D721Med (cell line): Measurements from ENCODE around the gene SPTBN5.

Source experiments
- DNase-seq: peaks from one replicate; pipeline ENCODE4 v3.0.0; 2011; ENCODE audit warnings: low spot score; ENCODE audit not compliant: insufficient read length
- FAIRE-seq: peaks from 2 replicates; lab custom pipeline; 2011; peaks lifted over from hg19 to GRCh38; lab: Jason Lieb, UNC
- TF ChIP-seq, protein P1 (sequence below): IDR thresholded peaks from 2 replicates; pipeline ENCODE4 v1.5.1; 2012; ENCODE audit warnings: mild to moderate bottlenecking, control low read depth; ENCODE audit not compliant: insufficient read depth; ENCODE audit errors: missing control alignments

The SPTBN5 gene

DNA sequence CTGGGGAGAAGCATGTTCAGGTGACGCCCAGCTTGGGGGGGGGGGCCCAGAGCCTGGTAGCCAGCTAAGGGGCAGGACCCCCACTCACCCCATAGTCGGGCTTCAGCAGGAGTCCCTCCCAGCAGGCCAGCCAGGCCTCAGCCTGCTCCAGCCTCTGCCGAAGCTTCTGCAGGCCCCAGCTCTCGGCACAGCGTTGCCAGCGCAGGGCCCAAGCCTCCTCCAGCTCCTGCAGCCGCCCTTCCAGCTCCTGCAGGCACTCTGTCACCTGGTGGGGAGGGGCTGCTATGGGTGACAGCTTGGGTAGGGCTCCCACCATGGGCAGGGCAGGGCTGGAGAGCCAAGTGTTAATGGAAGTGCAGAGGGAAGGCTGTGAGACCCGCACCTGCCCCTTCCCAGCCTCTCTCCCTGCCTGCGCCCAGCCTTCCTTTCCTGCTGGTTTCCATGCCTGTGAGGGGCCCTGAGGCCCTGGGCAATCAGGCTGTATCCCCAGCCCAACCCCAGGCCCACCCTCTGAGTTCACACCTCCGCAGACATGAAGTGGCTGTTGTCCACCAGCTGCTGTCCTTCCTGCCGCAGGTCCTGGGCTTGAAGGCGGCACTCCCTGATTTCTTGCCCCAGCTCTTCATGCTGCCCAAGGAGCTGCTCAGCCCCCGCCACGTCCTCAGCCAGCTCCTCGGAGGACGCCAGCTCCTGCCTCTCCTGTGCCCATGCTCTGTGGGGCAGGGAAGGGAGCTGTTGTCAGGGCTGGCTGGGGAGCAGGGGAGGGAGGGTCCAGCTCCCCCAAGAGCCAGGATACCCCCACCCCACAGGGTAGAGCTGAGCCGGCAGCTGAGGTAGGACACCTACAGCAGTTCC lies 40.9 kb downstream of the SPTBN5 start:
- DNase-seq: no peak
- TF ChIP-seq, protein P1, sequence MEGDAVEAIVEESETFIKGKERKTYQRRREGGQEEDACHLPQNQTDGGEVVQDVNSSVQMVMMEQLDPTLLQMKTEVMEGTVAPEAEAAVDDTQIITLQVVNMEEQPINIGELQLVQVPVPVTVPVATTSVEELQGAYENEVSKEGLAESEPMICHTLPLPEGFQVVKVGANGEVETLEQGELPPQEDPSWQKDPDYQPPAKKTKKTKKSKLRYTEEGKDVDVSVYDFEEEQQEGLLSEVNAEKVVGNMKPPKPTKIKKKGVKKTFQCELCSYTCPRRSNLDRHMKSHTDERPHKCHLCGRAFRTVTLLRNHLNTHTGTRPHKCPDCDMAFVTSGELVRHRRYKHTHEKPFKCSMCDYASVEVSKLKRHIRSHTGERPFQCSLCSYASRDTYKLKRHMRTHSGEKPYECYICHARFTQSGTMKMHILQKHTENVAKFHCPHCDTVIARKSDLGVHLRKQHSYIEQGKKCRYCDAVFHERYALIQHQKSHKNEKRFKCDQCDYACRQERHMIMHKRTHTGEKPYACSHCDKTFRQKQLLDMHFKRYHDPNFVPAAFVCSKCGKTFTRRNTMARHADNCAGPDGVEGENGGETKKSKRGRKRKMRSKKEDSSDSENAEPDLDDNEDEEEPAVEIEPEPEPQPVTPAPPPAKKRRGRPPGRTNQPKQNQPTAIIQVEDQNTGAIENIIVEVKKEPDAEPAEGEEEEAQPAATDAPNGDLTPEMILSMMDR: no peak
- no peak for FAIRE-seq

DNA sequence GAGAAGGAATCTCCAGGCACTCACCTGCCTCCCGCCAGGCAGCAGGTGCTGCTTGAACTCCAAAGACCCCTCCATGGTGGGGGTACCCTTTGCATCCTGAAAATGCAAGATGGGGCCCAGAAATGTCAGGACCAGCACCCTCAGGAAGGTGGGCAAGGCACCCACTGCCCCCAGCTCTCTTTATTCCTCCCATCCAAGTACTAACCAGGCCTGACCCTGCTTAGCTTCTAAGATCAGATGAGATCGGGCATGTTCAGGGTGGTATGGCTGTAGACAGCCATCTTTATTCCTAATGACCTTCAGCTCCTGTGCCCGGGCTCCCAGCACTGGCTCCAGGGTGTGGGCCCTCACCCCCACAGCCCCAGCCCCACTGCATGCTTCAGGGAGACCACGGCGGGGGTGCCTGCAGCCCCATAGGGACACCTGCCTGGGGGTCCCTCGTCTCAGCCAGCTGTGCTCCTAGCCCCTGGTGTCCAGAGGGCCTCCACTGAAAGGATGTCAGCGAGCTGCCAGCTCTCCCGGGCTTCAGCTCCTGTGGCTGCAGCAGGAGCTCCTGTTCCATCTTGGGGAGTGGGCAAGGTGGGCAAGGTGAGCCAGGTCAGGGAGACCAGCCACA lies 42.0 kb downstream of the SPTBN5 start:
- TF ChIP-seq, protein P1: no peak
- FAIRE-seq: no peak

DNA sequence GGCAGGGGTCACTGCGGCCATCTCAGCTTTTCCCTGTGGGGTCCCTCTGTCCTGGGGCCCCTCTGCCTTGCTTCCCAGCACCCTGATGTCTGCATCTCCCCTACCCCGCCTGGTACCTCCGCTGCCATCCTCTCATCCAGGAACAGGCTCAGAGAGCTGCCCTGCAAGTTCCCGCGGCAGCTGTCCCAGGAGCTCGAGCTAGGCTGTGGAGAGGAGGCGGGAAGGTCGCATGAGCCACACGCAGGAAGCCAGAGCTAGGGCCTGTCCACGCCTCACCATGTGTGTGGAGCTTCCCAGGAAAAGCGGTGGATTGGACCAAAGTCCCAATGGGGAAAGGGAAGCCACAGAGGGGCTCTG lies 42.7 kb downstream of the SPTBN5 start:
- DNase-seq (no peak), FAIRE-seq (no peak)
- TF ChIP-seq, protein P1: no peak

More for the DNA sequence above, 42.0 kb downstream of the SPTBN5 start:
- no peak for DNase-seq

DNA sequence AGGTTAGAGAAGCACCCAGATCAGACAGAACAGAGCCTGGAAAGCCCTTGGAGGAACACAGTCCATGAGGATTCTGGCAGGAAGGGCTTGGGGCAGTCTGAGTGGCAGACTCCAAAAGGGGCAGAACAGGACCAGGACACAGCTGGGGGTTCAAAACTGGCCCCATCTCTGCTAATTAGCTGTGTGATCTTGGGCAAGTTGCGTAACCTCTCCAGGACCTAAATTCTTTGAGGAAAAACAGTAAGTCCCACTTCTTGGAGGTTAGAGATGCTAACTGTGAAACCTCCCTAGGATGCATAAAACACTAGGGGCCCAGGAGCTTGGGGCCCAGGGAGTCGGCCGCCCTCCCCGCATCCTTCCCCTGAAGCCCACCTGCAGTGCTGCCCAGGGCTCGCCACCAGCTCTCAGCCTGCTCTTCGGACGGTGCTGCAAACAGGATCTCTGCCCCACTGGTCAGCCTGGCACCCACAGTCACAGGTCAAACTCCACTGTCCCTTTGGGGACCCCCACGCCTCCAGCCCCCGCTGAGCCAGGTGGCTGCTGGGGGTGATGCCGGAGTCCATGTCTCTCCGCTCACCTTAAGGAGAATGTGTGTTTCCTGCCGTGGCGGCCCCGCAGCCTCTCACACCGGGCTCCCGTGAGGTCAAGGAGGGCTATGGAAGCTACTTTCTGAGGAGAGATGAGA lies 43.2 kb downstream of the SPTBN5 start:
- TF ChIP-seq, protein P1: no peak
- DNase-seq (no peak), FAIRE-seq (no peak)

DNA sequence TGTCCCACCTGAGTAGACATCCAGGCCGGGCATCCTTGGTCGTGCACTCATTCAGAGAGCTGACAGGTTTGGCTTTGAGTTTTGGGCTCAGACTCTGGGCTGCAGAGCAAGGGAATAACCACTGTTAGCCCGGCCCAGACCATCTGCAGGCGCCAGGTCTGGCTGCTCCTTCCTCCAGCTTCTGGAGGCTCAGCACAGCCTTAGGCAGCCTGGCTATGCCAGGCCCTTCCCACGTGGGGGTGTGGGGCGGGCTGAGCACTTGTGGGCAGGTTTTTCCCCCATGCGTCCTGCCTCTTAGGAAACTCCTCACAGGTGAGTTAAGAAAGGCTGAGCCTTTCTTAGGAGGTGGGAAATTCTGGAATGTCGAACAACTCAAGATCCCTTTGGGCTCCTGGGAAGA lies 44.0 kb downstream of the SPTBN5 start:
- no peak for DNase-seq
- FAIRE-seq: no peak

DNA sequence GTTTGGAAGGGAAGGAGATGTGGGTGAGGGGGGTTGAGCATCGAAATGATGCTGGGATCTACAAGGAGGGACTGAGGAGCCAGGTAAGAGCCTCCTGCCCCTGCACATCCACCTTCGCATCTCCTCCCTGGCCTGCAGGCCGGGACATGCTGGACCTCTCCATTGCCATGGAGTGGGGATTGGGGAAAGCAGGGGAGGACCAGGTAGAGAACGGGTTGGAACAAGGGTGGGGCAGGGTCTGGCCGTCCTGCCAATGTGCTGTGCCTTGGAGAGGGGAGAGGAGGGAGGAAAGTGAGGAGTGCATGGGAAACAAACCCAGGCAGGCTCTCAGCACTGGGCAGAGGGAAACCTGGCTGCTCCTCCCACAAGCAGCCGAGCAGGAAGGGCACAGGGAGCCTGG lies 44.6 kb downstream of the SPTBN5 start:
- FAIRE-seq (no peak), DNase-seq (no peak)
- TF ChIP-seq, protein P1: no peak

More for the DNA sequence above, 44.0 kb downstream of the SPTBN5 start:
- TF ChIP-seq, protein P1: no peak
